ENCODE results near the gene CELF4. TPM values are rescaled to one million over a fixed set of nuclear protein-coding genes. Genes with fewer than 3 reads are reported as not detected.

The CELF4 gene
- total and polyA plus RNA-seq, 2 of the 4 experiments (the other 2 are of a cell fraction): not detected

DNA sequence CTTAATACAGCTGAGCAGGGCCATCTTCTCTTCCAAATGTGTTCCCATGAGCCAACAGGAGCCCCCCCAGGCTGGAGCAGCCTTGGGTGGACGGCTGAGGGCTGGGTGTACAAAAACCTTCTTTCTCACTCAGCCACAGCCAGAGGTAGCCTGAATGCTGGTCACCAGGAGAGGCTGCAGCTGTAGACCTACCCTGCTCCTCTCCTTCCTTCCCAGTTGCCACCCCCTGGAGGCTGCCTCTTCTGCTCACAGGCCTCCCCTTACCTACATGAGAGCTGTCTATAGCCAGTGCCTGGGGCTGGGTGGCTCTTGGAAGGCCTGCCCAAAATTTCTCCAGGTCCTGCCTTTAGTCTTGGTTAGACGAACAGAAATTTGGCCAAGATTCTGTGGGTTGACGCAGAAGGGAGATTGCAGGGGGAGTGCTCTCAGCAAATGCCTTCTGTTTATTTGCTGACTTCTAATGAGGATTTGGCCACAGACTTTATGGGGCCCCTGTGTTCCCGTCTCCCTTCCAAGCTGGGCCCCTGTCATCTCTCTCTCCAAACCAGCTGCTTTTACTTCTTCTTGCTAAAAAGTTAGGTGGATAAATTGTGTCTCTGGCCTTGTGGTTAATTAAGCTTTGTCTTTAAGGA, 18.3 kb downstream of the CELF4 start:
- in situ Hi-C loops (cut with MboI; ENCODE audit: low sequenced_read_pairs): no loop called here
- H2BK120ac ChIP-seq (ENCODE audit: low read depth, low read length): no peak overlapping the region
- no peak overlapping the region for H3K27ac ChIP-seq (ENCODE audit: insufficient read depth, low read length)
- WGBS, 2 experiments (ENCODE audit: extremely low coverage in 2 of 2, insufficient read length in 1 of 2): 0% methylated on average over 1 of the region's 4 CpGs; no CpG with 5 or more reads in 1 of the 2 experiments
- ATAC-seq (ENCODE audit: low read depth): no peak
- ChIA-PET CTCF (no interaction called here), POLR2A (ENCODE audit: unreplicated experiment) (no interaction called here)
- no peaks in the 10 kb centered on the region for H3K36me3 ChIP-seq (ENCODE audit: control insufficient read depth, insufficient read depth, low read length)
- no peak overlapping the region for H3K9ac ChIP-seq (ENCODE audit: low read depth, low read length)
- no peak overlapping the region for H3K4me2 ChIP-seq (ENCODE audit: low read depth, low read length)
- H2AK5ac ChIP-seq (ENCODE audit: low read depth, low read length): no peak overlapping the region
- TF ChIP-seq POLR2A (IDR thresholded peaks at IDR 0.05; ENCODE audit: low read depth, low read length): no peak
- H2BK15ac ChIP-seq (ENCODE audit: low read depth, low read length): no peak overlapping the region
- BruUV-seq (replicated peaks): no TSS peak
- no peak overlapping the region for H3K56ac ChIP-seq (ENCODE audit: extremely low read depth, insufficient read depth, low read length)
- no peak overlapping the region for H3K14ac ChIP-seq (replicated peaks; ENCODE audit: low read depth, low read length)
- no peaks in the 10 kb centered on the region for H3K9me3 ChIP-seq (ENCODE audit: control insufficient read depth, insufficient read depth, low read length)
- H4K91ac ChIP-seq (ENCODE audit: insufficient read depth, low read depth, low read length): no peak overlapping the region
- H4K8ac ChIP-seq (ENCODE audit: low read depth in 2 of 2, low read length in 2 of 2): no peak overlapping the region
- no peak for DNase-seq
- intact Hi-C loops (cut with micrococcal nuclease): no loop called here
- H3K4me1 ChIP-seq (ENCODE audit: control insufficient read depth, insufficient read depth, low read length): no peaks in the 10 kb centered on the region
- no peak overlapping the region for H2AFZ ChIP-seq (replicated peaks; ENCODE audit: low read length, poor library complexity)
- H2BK5ac ChIP-seq (ENCODE audit: low read depth, low read length, poor library complexity, severe bottlenecking): no peak overlapping the region
- no peaks in the 10 kb centered on the region for H4K20me1 ChIP-seq (ENCODE audit: insufficient read depth, low read length)
- no peaks in the 10 kb centered on the region; the same call in 1 of the 2 replicates for H3K27me3 ChIP-seq (ENCODE audit: control insufficient read depth, insufficient read depth, low read length)
- H3K23ac ChIP-seq (ENCODE audit: low read depth, low read length): no peak overlapping the region
- no peaks in the 10 kb centered on the region for H3K79me1 ChIP-seq (ENCODE audit: low read depth in 1 of 2, low read length in 2 of 2)
- H2BK20ac ChIP-seq (ENCODE audit: low read depth, low read length): no peak overlapping the region
- H3K4me3 ChIP-seq (ENCODE audit: insufficient read depth, low read depth, low read length): no peak overlapping the region
- dilution Hi-C loops (cut with HindIII; ENCODE audit: low sequenced_read_pairs, unreplicated experiment): no loop called here
- no peak overlapping the region for H3K4ac ChIP-seq (ENCODE audit: low read depth, low read length)
- H3K9me1 ChIP-seq (ENCODE audit: insufficient read depth, low read length): no peaks in the 10 kb centered on the region
- H4K5ac ChIP-seq (ENCODE audit: low read depth, low read length): no peak overlapping the region
- no peak overlapping the region for H3K18ac ChIP-seq (ENCODE audit: low read depth, low read length)
- H2AK9ac ChIP-seq (replicated peaks; ENCODE audit: low read depth, low read length, poor library complexity): no peak overlapping the region
